Adrenal gland (tissue), 12 donors: ENCODE data around the gene DYDC1. TPM values are rescaled to one million over a fixed set of nuclear protein-coding genes. Genes with fewer than 3 reads are reported as not detected.

Experiments
- DNase-seq, 7 donors: peaks; one replicate each; pipeline ENCODE4 v3.0.0-alpha.2; 2019 to 2020
- H3K27ac ChIP-seq, 5 donors: fragments of 200-600 bp; sonication (generic) in 4 of 5; 1 replicate in 3 of 5; 2 replicates in 2 of 5; pipeline versions ENCODE4 v1.5.1 to v1.8.0; 2016 to 2020; ENCODE audit warnings: mild to moderate bottlenecking in 1 of 5
- H3K27me3 ChIP-seq: fragments of 200-600 bp; 2 replicates; pipeline ENCODE4 v1.8.0; 2021
- H3K36me3 ChIP-seq, 2 donors: fragments of 200-600 bp; replicated peaks in 1 of 2; 1 replicate in 1 of 2; 2 replicates in 1 of 2; pipeline versions ENCODE4 v1.5.1 to v1.8.0; 2018 to 2022
- H3K4me1 ChIP-seq, 2 donors: fragments of 200-600 bp; replicated peaks in 1 of 2; 1 replicate in 1 of 2; 2 replicates in 1 of 2; pipeline versions ENCODE4 v1.5.1 to v1.8.0; 2018 to 2021
- H3K4me3 ChIP-seq, 4 donors: fragments of 200-600 bp; sonication (generic) in 3 of 4; one replicate each; pipeline ENCODE4 v1.5.1; 2016 to 2018
- H3K9me3 ChIP-seq, 3 donors: fragments of 200-600 bp; sonication (generic) in 1 of 3; replicated peaks in 1 of 3; 1 replicate in 2 of 3; 2 replicates in 1 of 3; pipeline versions ENCODE4 v1.5.1 to v1.8.0; 2016 to 2021
- CTCF ChIP-seq, 6 experiments: fragments of 450-650 bp in 4 of 6; fragments of 200-600 bp in 2 of 6; sonication (generic) in 1 of 6; IDR thresholded peaks; 1 replicate in 5 of 6; 2 replicates in 1 of 6; pipeline versions ENCODE4 v1.5.1 to v1.8.0; 2016 to 2021; ENCODE audit warnings: antibody characterized with exemption in 6 of 6, mild to moderate bottlenecking in 2 of 6, moderate library complexity in 1 of 6
- POLR2A ChIP-seq, 2 donors: fragments of 450-650 bp; IDR thresholded peaks; one replicate each; pipeline ENCODE4 v1.6.1; 2017; ENCODE audit warnings: antibody characterized with exemption in 2 of 2, mild to moderate bottlenecking in 2 of 2, moderate library complexity in 1 of 2
- WGBS, 4 donors: extraction: QIAGEN DNeasy Blood & Tissue Kit in 2 of 4; methylation state at CpG; one replicate each; pipeline versions ENCODE4 v1.1.5 to v1.1.7; 2013 to 2017; 5-methylcytosine and 5-hydroxymethylcytosine counted together
- intact Hi-C, 2 donors: fragments of 100-400 bp; cut with DNase I; formaldehyde crosslinking; loops; one replicate each; pipeline versions ENCODE4 v1.14.1 to v1.15.0; 2022 to 2023
- polyA plus RNA-seq, 3 donors: library from polyadenylated mRNA; stranded (reverse); fragments of 200-250 nt in 2 of 3; fragments of 350-450 nt in 1 of 3; fragmentation: Illumina TruSeq in 1 of 3; extraction: RNeasy Lipid Tissue Mini Kit (QIAGEN cat#74804) in 1 of 3; gene quantifications; one replicate each; pipeline ENCODE4 v1.2.3, GENCODE V29; 2013 to 2014
- total RNA-seq, 9 donors: library from RNA; depleted of rRNA in 4 of 9; stranded (reverse); fragments of >200 nt in 4 of 9; fragments of 120-200 nt in 1 of 9; fragmentation: NEBNext Ultra II Directional in 1 of 9; extraction: Animal tissue kit (Norgen Biotek cat#: 25700) in 1 of 9; gene quantifications; one replicate each; pipeline versions ENCODE4 v1.1.0 to v1.2.4, GENCODE V29; 2013 to 2023
- donor health status: healthy with polysubstance abuse.
- donor health status: Bipolar disorder and iron deficiency.
- donor health status: DM: yes; HTN: yes; CAD: no.
- donor health status: DM: no; HTN: no; CAD: no.
- donor health status: DM: no; HTN: no; CAD: no.
- donor health status: DM: yes; HTN: yes; CAD: no.

The DYDC1 gene
- total and polyA plus RNA-seq, 12 donors, result not detected

GRCh38 chr10:80350251-80350650 lies 6.3 kb downstream of the DYDC1 start:
- TF ChIP-seq POLR2A (IDR thresholded peaks at IDR 0.05) (no peak), CTCF (IDR thresholded peaks at IDR 0.05) (no peak)
- no peak for DNase-seq
- Histone ChIP-seq H3K9me3 (no peaks in the 10 kb centered on the region), H3K27ac (no peak overlapping the region), H3K4me3 (no peak overlapping the region), H3K4me1 (no peaks in the 10 kb centered on the region), H3K36me3 (no peaks in the 10 kb centered on the region), H3K27me3 (no peaks in the 10 kb centered on the region)
- 77 to 83% (median 81%) methylated on average over 3 of the region's 3 CpGs for WGBS, 4 donors
- intact Hi-C loops, result no loop called here

- TF ChIP-seq POLR2A (IDR thresholded peaks at IDR 0.05) (no peak), CTCF (IDR thresholded peaks at IDR 0.05) (no peak)
- 61 to 77% (median 68%) methylated on average over 2 of the region's 2 CpGs for WGBS, 4 donors
- intact Hi-C loops, result no loop called here
Observed at GRCh38 chr10:80344912-80345311, 11.6 kb downstream of the DYDC1 start.

GRCh38 chr10:80344276-80344675 lies 12.3 kb downstream of the DYDC1 start:
- no peaks in the 10 kb centered on the region for H3K36me3 ChIP-seq
- TF ChIP-seq CTCF (IDR thresholded peaks at IDR 0.05) (no peak), POLR2A (IDR thresholded peaks at IDR 0.05) (no peak)
- H3K27me3 ChIP-seq, result no peaks in the 10 kb centered on the region
- H3K27ac ChIP-seq, result no peak overlapping the region
- no peak for DNase-seq
- no peaks in the 10 kb centered on the region for H3K9me3 ChIP-seq
- no peak overlapping the region for H3K4me3 ChIP-seq
- 71 to 79% (median 75%) methylated on average over 1 of the region's 1 CpG for WGBS, 4 donors
- intact Hi-C loops, result no loop called here
- H3K4me1 ChIP-seq, result no peaks in the 10 kb centered on the region

More at GRCh38 chr10:80344912-80345311, 11.6 kb downstream of the DYDC1 start:
- no peak for DNase-seq
- Histone ChIP-seq H3K27ac (no peak overlapping the region), H3K9me3 (no peaks in the 10 kb centered on the region), H3K36me3 (no peaks in the 10 kb centered on the region), H3K4me3 (no peak overlapping the region), H3K4me1 (no peaks in the 10 kb centered on the region), H3K27me3 (no peaks in the 10 kb centered on the region)

- H3K4me3 ChIP-seq, result no peak overlapping the region
- TF ChIP-seq POLR2A (IDR thresholded peaks at IDR 0.05) (no peak), CTCF (IDR thresholded peaks at IDR 0.05) (no peak)
- no peaks in the 10 kb centered on the region for H3K4me1 ChIP-seq
- no peak overlapping the region for H3K27ac ChIP-seq
- WGBS, 4 donors, result 94 to 100% (median 96%) methylated on average over 1 of the region's 1 CpG
- no peaks in the 10 kb centered on the region for H3K9me3 ChIP-seq
- H3K36me3 ChIP-seq, result no peaks in the 10 kb centered on the region
- no peaks in the 10 kb centered on the region for H3K27me3 ChIP-seq
- intact Hi-C loops, result no loop called here
- DNase-seq, result no peak
Observed at GRCh38 chr10:80333983-80334382, 22.6 kb downstream of the DYDC1 start.
